HT-29 (cell line): Measurements from ENCODE around the gene WDR1. TPM values are rescaled to one million over a fixed set of nuclear protein-coding genes. Genes with fewer than 3 reads are reported as not detected.

Source experiments
- DNase-seq: peaks from one replicate; pipeline ENCODE4 v3.0.0-alpha.2; 2015; ENCODE audit warnings: low spot score
- total RNA-seq: library from RNA; depleted of rRNA; stranded (reverse); fragments of >200 nt; shearing (Covaris generic); gene quantifications from 2 replicates; pipeline ENCODE4 v1.2.3, GENCODE V29; 2014; rRNA removed

The WDR1 gene
- total RNA-seq = 306 and 310 TPM in 2 replicates

GRCh38 chr4:10116569-10117358 is at the start of gene WDR1:
TSS of gene WDR1 (minus strand) at chr4:10116799. CDS start at chr4:10116666, 133 bp downstream.
- DNase-seq = peak; percentile 94

- DNase-seq = peak; percentile 48
Observed at GRCh38 chr4:10164877-10165283, 48.3 kb upstream of the WDR1 start.

GRCh38 chr4:10163296-10163695 is 46.7 kb upstream of the WDR1 start:
- no peak for DNase-seq

GRCh38 chr4:10162341-10163000 is 45.9 kb upstream of the WDR1 start:
- DNase-seq = no peak

- no peak for DNase-seq
Observed at GRCh38 chr4:10161840-10162239, 45.2 kb upstream of the WDR1 start.

GRCh38 chr4:10161146-10161545 is 44.5 kb upstream of the WDR1 start:
- no peak for DNase-seq

GRCh38 chr4:10160281-10160856 is 43.8 kb upstream of the WDR1 start:
- DNase-seq = no peak

GRCh38 chr4:10159671-10160070 is 43.1 kb upstream of the WDR1 start:
- DNase-seq = no peak

GRCh38 chr4:10158333-10158942 is 41.8 kb upstream of the WDR1 start:
- DNase-seq = no peak

GRCh38 chr4:10157478-10158332 is 41.1 kb upstream of the WDR1 start:
- DNase-seq = peak; percentile 63

GRCh38 chr4:10154241-10154640 is 37.6 kb upstream of the WDR1 start:
- no peak for DNase-seq

GRCh38 chr4:10153161-10153560 is 36.6 kb upstream of the WDR1 start:
- DNase-seq = no peak

- DNase-seq = no peak
Observed at GRCh38 chr4:10151182-10151581, 34.6 kb upstream of the WDR1 start.

- DNase-seq = no peak
Observed at GRCh38 chr4:10144966-10145365, 28.4 kb upstream of the WDR1 start.

- DNase-seq = no peak
Observed at GRCh38 chr4:10144479-10144878, 27.9 kb upstream of the WDR1 start.

GRCh38 chr4:10143171-10143570 is 26.6 kb upstream of the WDR1 start:
- DNase-seq = no peak

- no peak for DNase-seq
Observed at GRCh38 chr4:10140866-10141759, 24.5 kb upstream of the WDR1 start.

- no peak for DNase-seq
Observed at GRCh38 chr4:10139518-10139917, 22.9 kb upstream of the WDR1 start.

GRCh38 chr4:10135260-10135659 is 18.7 kb upstream of the WDR1 start:
- no peak for DNase-seq

GRCh38 chr4:10134141-10134540 is 17.5 kb upstream of the WDR1 start:
- DNase-seq = no peak
